Neuronal stem cell (in vitro differentiated cells): ENCODE data around the gene BICDL1. TPM values are rescaled to one million over a fixed set of nuclear protein-coding genes. Genes with fewer than 3 reads are reported as not detected.

ENCODE experiments used
- small RNA-seq: library from polyadenylated mRNA; stranded (forward); fragments of <200 nt; extraction: miRNeasy Mini kit (QIAGEN cat#:217004); gene quantifications from one replicate; pipeline ENCODE3, GENCODE V24; 2013; ENCODE audit not compliant: insufficient read depth

The BICDL1 gene

Small RNA genes within 50 kb of the gene (small RNA-seq; reads per million reads assigned to genes)
- not detected for gene AC004812.1
